K562 (cell line): ENCODE measurements around the gene NENF. TPM values are rescaled to one million over a fixed set of nuclear protein-coding genes. Genes with fewer than 3 reads are reported as not detected.

Experiments used
- CAMTA2 ChIP-seq: fragments of 250-450 bp; sonication (Bioruptor Pico); conservative IDR thresholded peaks from 2 replicates; pipeline ENCODE4 v1.5.1; 2022
- CSDE1 ChIP-seq, 2 experiments: fragments of 450-650 bp; IDR thresholded peaks; 2 replicates each; pipeline ENCODE4 v1.6.1; 2016; ENCODE audit warnings: mild to moderate bottlenecking in 1 of 2
- CTBP1 ChIP-seq: fragments of 450-650 bp; IDR thresholded peaks from 2 replicates; pipeline ENCODE4 v1.6.1; 2016; ENCODE audit warnings: borderline replicate concordance
- EHMT2 ChIP-seq: fragments of 450-650 bp; IDR thresholded peaks from 2 replicates; pipeline ENCODE4 v1.6.1; 2018; ENCODE audit warnings: antibody characterized with exemption
- ESRRA ChIP-seq: fragments of 450-650 bp; IDR thresholded peaks from 2 replicates; pipeline ENCODE4 v1.6.1; 2014; ENCODE audit warnings: low read depth, mild to moderate bottlenecking, moderate library complexity, borderline replicate concordance
- FOXP1 ChIP-seq: sonication (generic); formaldehyde crosslinking; IDR thresholded peaks from 2 replicates; pipeline ENCODE4 v1.8.0; 2022; ENCODE audit warnings: mild to moderate bottlenecking, missing genetic modification reagents
- GATAD2B ChIP-seq: fragments of 450-650 bp; IDR thresholded peaks from 2 replicates; pipeline ENCODE4 v1.6.1; 2017; ENCODE audit warnings: mild to moderate bottlenecking, borderline replicate concordance
- HOXB6 ChIP-seq: fragments of 250-450 bp; sonication (Bioruptor Pico); IDR thresholded peaks from 2 replicates; pipeline ENCODE4 v1.5.1; 2022; ENCODE audit warnings: mild to moderate bottlenecking, borderline replicate concordance
- MAX ChIP-seq: sonication (generic); formaldehyde crosslinking; IDR thresholded peaks from 2 replicates; pipeline ENCODE4 v1.9.0; 2022; ENCODE audit warnings: mild to moderate bottlenecking, missing genetic modification reagents
- MYNN ChIP-seq, 2 experiments: sonication (generic); formaldehyde crosslinking in 1 of 2; IDR thresholded peaks; 2 replicates each; pipeline versions ENCODE4 v1.5.0 to v1.6.1; 2016 to 2020; ENCODE audit warnings: antibody characterized with exemption in 1 of 2, missing genetic modification reagents in 1 of 2
- PHF21A ChIP-seq: fragments of 450-650 bp; IDR thresholded peaks from 2 replicates; pipeline ENCODE4 v1.6.1; 2017; ENCODE audit warnings: low read depth, borderline replicate concordance
- SAFB ChIP-seq: fragments of 200-400 bp; formaldehyde crosslinking; IDR thresholded peaks from 2 replicates; pipeline ENCODE4 v1.6.1; 2017; ENCODE audit warnings: low read depth, low read length, borderline replicate concordance
- SAP30 ChIP-seq: fragments of 200-600 bp; sonication (generic); IDR thresholded peaks from 2 replicates; pipeline ENCODE4 v1.6.1; 2012; ENCODE audit warnings: borderline replicate concordance, low read depth, mild to moderate bottlenecking, moderate library complexity, low read length, control low read depth, inconsistent platforms; ENCODE audit not compliant: insufficient read depth, poor library complexity, severe bottlenecking
- TBP ChIP-seq: optimal IDR thresholded peaks from 2 replicates; pipeline ENCODE3; 2011; ENCODE audit warnings: low read depth, low read length, improper control_type of control experiment
- WHSC1 ChIP-seq: IDR thresholded peaks from one replicate; pipeline ENCODE4 v1.6.1; 2012; ENCODE audit warnings: low read length, control low read depth, inconsistent platforms
- ZFP1 ChIP-seq: fragments of 450-650 bp; formaldehyde crosslinking; IDR thresholded peaks from 2 replicates; pipeline ENCODE4 v1.4.0; 2020; ENCODE audit warnings: mild to moderate bottlenecking, mixed read lengths
- ZNF197 ChIP-seq: fragments of 200-800 bp; sonication (Bioruptor generic); IDR thresholded peaks from 2 replicates; pipeline ENCODE4 v1.6.1; 2016; ENCODE audit warnings: low read depth, missing genetic modification characterization, missing compliant biosample characterization
- ZNF407 ChIP-seq: fragments of 450-650 bp; IDR thresholded peaks from 2 replicates; pipeline ENCODE4 v1.6.1; 2016; ENCODE audit warnings: low read depth
- ZNF551 ChIP-seq: fragments of 250-450 bp; sonication (Bioruptor Pico); IDR thresholded peaks from 2 replicates; pipeline ENCODE4 v1.5.0; 2021; ENCODE audit warnings: mild to moderate bottlenecking, moderate library complexity
- ZNF586 ChIP-seq: fragments of 450-650 bp; formaldehyde crosslinking; conservative IDR thresholded peaks from 2 replicates; pipeline ENCODE4 v1.4.0; 2020; ENCODE audit warnings: mild to moderate bottlenecking, moderate library complexity
- ZSCAN32 ChIP-seq: fragments of 450-650 bp; formaldehyde crosslinking; IDR thresholded peaks from 2 replicates; pipeline ENCODE4 v1.4.0; 2020; ENCODE audit warnings: mild to moderate bottlenecking, moderate library complexity
- polyA plus RNA-seq, 8 experiments: library from polyadenylated mRNA; depleted of rRNA in 4 of 8; stranded (reverse) in 5 of 8; unstranded in 3 of 8; fragments of >200 nt; fragmentation: Nextera tagmentation in 2 of 8; fragmentation: Illumina TruSeq in 1 of 8; extraction: Ambion mirVana in 2 of 8; extraction: Trizol in 1 of 8; gene quantifications; 2 replicates each; pipeline versions ENCODE4 v1.2.1 to v1.2.3, GENCODE V29; 2011 to 2014; ENCODE audit warnings: inconsistent platforms in 1 of 8, missing spikeins in 1 of 8
- total RNA-seq, 7 experiments: library from RNA; depleted of rRNA in 6 of 7; stranded (reverse); fragments of >200 nt in 6 of 7; fragmentation: Illumina TruSeq in 2 of 7; extraction: Trizol in 2 of 7; gene quantifications; 2 replicates each; pipeline versions ENCODE4 v1.2.1 to v1.2.3, GENCODE V29; 2011 to 2021; ENCODE audit warnings: low replicate concordance in 1 of 7

Gene NENF
- total and polyA plus RNA-seq, 9 of the 15 experiments (the other 6 are each of a cell fraction or from before 2014, with no cell fraction given), result 6.1 to 100 (median 72.8) TPM

GRCh38 chr1:212415107-212415841 lies 17.4 kb upstream of the NENF start (continued):
- TF ChIP-seq ZNF551 (CRISPR knock-in tag) (no peak), MAX (no peak), ZSCAN32 (no peak), SAP30 (no peak), CSDE1 (IDR thresholded peaks at IDR 0.05) (no peak), CTBP1 (no peak), EHMT2 (no peak), ESRRA (no peak), ZFP1 (CRISPR knock-in tag) (no peak), HOXB6 (no peak), ZNF586 (CRISPR knock-in tag) (no peak), FOXP1 (CRISPR knock-in tag) (no peak), TBP (no peak), SAFB (no peak), ZNF197 (peak; percentile 69; the same call in 1 of the 2 replicates), WHSC1 (no peak), CAMTA2 (CRISPR knock-in tag) (no peak), MYNN (IDR thresholded peaks at IDR 0.05) (no peak), MYNN (CRISPR knock-in tag; IDR thresholded peaks at IDR 0.05) (no peak), PHF21A (no peak), GATAD2B (no peak), ZNF407 (no peak)
